Measurements from ENCODE around the gene SLC9A9.

- TF ChIP-seq POLR2A (IDR thresholded peaks at IDR 0.05; ENCODE audit: low read length) (no peak), GATA1 (IDR thresholded peaks at IDR 0.05; ENCODE audit: low read depth, low read length) (no peak)
Measured at GRCh38 chr3:143351895-143352608, 496.2 kb downstream of the SLC9A9 start.
